GM19397 (cell line): ENCODE results near the gene C6orf118.

Experiments used
- ATAC-seq: cut with Tn5 transposase; IDR thresholded peaks from one replicate; pipeline ENCODE4 v1.9.1; 2021; ENCODE audit warnings: mild to moderate bottlenecking, moderate library complexity; ENCODE audit not compliant: unreplicated experiment

C6orf118 gene

DNA sequence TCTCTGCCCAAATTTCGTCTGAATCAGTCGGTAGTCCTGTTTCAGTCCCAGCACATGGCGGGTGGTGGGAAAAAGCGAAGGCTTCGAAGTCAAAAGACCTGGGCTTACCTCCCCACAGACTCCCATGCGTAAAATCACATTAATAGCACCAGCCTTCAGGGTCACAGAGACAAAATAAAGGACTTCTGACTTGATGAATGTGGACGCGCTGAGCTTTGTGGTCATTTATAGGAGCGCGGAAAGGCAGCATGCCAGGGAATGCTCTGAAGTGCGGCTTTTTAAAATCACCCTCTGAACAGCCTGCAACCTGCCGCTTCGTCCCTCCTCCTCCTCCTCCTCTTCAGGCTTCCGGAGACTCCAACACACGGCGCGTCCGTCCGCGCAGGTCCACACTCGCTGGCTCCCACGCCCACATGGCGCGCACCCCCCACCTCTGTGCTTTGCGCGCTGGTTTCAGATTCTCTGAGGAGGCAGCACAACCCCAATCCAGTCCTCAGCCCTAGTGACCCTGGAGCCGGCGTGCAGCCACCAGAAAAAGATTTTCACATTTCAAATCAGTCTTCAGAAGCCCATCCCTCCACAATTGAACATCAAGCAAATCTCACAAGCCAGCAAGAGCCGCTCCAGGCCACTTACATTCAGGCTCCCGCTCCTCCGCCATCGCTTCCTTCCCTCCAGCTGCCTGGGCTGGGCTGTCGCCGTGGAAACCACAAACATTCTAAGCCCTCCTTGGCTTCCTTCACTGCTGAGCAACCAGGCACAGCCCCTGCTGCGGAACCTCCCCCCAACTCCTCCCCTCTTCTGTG, at the start of gene C6orf118:
Gene C6orf118, minus strand, starts transcription at position 680 of the 806 bp plus-strand sequence. Its CDS starts 19 bp downstream, at position 661.
- no peak for ATAC-seq

DNA sequence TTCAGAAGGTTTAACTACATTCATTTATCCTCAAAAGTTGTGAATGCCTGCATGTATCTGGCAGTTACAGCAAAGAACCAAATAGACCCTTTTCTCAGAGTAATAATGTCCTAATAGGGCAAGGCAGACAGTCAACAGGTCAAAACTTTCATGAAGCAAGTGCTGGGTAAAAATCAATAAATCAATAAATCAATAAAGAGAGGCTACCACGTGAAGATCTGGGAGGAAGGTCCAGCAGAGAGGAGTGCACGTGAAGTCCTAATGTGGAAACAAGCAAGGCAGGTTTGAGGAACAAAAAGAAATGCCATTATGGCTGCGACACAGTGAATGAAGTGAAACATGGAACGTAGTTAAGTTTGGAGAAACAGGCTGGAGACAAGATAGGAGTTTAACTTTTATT, 36.3 kb upstream of the C6orf118 start:
- no peak for ATAC-seq

DNA sequence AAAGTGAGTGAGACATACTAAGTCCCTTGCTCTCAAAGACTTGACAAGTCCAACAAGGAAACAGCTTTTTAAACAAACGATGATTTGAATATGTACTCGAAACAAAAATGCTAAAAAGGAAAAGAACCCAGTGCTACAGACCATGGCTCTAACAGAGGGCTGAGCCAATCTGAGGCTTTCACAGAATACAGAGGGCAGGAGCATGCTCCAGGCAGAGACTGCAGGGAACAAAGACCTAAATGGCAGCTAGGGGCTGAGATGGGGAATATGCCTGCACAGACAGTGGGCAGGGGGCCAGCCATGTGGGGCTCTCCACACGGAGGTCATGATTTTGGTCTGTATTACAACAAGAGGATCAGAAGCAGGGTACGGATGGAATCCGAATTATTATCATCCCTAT, 31.1 kb upstream of the C6orf118 start:
- no peak for ATAC-seq

DNA sequence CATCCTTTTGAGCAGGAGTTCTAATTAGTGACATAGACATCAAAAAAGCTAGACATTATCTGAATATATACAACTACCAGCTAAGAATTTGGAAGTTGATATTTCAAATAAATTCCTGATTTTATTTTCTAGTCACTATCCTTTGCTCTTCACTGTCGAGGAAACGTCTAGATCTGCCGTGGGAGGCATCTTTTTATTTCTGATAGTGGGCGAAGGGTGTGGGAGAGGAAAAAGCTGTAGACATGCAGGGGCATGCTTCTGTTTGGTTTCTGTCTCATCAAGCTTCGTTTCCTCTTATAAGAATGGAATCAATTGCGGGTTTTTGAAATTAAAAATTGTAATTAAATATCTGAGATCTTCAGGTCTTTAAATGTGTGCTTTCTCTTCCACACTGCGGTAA, 16.2 kb upstream of the C6orf118 start:
- no peak for ATAC-seq

DNA sequence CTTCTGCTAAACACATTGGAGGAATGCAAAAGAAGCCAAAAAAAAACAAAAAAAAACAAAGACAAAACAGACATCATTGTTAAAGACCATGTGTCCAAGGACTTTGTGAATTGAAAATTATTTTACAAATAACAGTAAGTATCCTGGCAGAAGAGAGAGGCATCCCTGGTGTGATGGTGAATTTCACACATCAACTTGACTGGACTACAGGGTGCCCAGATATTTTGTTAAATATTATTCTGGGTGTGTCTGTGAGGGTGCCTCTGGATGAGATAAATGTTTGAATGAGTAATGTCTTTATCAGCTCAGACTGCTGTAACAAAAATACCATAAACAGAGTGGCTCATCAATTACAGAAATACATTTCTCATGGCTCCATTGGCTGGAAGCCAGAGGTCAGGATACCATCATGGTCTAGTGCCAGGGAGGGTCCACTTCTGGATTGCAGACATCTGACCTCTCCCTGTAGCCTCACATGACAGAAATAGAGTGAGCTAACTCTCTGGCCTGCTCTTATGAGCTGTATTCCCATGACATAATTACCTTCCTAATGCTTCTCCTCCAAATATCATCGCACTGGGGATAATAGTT, 12.2 kb upstream of the C6orf118 start:
- ATAC-seq, result no peak

DNA sequence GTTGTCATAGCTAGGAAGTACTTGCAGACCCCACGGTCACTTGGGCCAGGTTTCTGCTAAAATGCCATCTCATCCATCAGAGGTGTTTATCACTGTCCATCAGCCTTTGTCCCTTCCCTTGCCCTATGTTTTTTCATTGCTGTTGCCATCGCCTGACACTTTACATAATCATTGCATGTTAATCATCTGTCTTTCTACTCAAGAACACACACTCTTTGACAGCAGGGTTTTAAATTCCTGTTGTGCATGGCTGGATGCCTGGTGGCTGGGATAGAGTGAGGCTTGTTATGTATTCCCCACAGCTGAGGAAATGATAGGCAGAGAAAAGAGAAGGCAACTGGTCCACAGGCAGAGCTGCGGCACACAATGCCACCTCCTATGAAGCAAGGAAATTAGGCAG, 11.7 kb upstream of the C6orf118 start:
- no peak for ATAC-seq

DNA sequence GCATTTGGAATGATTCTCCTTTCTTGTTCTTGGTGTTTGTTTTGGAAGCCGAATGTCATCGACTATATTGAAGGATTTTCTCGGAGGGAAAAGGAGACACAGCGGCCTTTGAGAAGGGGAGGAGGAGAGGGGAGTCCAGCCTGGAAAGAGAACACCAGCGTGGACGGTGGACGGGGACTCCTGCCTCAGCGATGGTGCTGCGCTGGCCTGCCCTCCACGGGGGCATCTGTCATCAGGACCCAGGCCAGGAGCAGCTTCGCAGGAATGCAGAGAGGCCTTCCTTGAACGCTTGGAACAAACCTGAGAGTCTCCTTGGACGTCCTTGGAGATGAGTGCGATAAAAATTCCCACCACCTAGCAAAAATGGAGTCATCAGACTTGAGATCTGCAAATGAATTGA, 8.3 kb upstream of the C6orf118 start:
- ATAC-seq, result no peak

DNA sequence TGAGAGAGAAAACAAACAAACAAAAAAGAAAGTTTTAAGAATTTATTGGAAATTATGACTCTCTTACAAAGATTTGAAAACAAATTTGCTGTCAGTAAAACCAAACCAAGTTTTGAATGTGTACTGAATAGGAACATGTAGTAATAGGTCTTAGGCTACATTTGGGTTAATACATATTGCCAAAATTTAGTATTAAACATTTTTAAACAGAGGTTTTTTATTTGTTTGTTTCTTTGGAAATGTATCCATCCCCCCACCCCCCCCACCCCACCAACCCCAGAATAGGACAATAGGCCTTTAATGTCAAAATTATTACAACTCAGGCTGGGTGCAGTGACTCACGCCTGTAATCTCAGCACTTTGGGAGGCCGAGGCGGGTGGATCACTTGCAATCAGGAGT, 2.5 kb downstream of the C6orf118 start:
- no peak for ATAC-seq

DNA sequence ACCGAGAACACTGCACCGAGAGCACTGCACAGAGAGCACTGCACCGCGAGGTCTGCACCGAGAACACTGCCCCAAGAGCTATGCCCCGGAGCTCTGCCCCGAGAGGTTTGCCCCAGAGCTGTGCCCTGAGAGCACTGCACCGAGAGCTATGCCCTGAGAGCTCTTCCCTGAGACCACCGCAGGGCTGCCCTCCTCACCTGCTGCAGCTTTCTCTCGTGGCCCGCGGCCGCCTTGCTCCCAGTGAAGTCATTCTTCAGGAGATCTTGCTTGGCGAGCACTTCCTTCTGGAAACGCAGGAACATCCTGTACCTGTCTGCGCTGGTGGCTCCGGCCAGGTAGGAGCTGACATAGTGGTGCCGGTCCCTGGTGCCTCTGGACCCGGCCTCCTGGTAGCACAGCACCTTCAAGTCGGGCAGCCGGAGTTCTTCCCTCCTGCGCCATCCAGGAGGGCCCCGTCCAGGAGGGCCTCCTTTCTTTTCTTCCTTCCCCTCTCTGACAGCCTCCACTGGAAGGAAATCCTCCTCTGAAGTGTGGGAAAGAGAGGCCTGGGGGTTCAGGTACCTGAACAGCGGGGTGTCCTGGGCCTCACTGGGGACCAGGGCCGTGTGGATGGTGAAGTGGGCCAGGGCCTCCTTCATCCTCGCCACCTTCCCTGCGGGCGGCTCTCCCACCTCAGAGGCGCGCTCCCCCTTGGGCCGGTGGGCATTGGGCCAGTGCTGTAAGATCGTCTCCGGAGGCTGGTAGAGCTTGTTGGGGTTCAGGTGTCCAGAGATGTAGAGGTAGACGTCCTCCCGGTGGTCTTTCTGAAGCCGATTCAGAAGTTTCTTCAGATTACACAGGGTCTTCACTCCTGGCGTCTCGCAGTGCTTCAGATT, 7.8 kb downstream of the C6orf118 start:
- no peak for ATAC-seq

DNA sequence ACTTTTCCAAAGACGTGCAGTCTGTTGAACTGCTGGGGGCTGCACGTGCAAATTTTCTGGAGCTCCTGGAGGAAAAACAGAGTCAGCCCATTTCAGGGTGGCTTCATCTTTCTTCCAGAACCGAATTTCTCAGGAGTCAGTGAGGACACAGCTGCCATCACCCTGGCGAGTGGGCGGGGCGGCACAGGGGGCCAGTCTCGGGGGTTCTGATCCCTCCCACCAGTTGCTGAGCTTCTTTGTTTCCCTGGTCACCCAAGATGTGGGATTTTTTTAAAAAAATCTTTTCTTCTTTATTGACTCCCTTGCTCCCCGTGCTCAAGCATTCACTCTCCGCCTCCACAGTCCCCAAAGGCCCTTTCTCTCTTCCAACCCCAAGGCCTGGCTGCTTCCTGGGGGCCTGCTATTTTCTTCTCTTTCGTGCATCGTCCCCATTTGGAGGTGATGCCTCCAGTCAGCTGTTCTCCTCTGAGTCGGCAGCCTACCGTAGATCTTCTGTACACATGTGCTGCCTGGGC, 8.9 kb downstream of the C6orf118 start:
- no peak for ATAC-seq

DNA sequence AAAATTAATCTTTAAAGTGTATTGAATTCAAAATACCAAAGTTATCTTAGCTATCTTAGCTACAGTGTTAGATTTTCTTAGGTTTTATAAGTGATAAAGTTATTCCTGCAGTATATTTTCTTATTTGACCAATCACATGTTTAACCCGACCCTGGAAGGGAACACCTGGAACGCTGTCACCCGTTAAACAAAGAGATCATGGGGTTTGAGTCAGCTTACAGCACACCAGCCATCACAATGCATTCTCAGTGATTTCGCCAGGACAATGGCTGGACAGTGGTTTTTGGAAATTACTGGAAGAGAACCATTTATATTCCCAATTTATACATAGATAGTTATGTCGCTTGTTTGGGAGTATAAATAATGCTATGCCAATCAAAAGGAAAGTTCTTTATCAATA, 10.5 kb downstream of the C6orf118 start:
- no peak for ATAC-seq

DNA sequence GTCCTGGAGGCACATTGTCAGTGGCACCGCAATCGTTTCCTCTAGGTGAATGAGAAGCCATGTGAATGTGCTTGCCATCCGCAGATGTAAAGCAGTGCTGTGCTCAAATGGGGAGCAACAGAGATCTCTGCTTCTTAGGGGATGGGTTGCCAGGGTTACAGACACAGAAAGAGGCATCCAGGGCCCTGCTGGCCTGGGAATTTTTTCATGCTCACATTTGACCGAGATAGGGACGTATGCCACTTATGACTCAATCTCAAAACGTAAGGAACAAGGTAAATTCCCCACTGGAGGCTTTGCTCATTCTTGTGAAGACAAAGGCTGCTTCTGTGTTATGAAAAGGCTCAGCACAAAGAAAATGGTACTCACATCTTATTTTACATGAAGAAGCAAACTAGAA, 11.0 kb downstream of the C6orf118 start:
- no peak for ATAC-seq

DNA sequence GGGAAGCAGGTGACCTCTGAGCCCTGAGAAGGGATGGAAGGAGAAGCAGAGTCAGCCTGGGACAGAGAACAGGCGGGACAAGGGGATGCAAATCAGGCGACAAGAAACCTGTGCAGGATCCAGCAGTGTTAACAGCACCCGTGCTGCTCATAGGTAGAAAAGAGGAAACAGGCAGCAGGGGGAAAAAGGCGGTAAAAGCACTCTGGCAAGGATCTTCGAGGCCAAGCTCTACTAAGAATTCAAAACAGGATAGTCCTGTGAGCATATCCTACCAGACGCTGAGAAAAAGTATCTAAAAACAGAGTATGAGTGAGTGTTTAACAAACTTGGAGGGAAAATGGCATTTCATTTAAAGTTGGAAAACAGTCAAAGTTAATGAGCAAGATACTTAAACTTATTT, 16.7 kb downstream of the C6orf118 start:
- ATAC-seq, result no peak

DNA sequence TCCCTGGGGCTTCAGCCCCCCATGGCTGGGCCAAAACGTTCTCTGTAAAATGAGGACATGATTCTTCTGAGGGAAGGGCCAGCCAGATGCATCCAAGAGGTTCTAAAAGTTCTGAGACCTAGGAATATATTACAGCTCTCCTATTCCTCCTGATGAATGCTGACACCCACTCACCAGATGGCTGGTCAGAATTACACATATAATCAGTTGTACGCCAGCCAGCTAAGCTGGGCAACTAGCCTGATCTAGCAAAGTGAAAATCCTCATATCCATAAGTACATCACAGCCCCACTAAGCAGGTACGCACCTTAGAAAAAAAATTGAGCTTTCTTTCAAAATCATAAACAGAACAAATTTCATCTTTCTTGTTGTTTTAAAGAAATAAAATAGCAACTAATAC, 34.8 kb downstream of the C6orf118 start:
- no peak for ATAC-seq

DNA sequence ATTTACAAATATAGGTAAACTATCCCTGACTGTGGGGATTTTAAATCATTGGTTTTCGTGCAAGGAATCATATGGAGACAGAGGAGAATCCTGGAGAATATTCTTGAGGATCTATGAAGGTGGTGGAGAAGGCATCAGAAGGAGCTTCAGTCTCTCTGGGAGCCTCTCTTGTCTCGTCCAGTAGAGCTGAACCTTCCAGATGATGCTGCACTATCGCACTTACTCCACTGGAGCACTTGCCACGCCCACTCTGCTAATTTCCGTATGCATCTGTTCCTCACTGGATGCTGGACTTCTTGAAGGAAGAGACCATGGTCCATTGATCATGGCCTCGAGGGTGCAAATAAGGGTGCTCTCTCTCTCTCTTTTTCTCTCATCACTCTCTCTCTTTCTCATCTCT, 36.8 kb downstream of the C6orf118 start:
- ATAC-seq, result no peak

DNA sequence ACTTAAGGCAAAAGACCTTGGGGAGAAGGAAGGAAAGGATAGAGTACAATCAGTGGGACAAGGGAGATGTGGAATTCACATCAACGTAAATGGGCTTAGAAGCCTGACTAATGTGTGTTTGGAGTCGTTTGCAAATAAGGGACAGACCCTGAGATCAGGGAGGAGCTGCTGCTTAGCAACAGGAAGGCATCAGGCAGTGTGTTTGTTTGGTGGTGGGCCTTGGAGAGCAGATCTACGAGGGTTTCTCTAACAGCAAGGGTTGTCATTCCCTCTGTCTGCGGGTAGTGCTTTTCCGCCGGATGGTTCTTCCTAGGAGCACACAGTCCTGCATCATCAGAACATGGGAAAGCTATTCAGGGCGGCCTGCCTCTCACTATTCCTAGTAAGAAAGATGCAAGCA, 40.4 kb downstream of the C6orf118 start:
- no peak for ATAC-seq

DNA sequence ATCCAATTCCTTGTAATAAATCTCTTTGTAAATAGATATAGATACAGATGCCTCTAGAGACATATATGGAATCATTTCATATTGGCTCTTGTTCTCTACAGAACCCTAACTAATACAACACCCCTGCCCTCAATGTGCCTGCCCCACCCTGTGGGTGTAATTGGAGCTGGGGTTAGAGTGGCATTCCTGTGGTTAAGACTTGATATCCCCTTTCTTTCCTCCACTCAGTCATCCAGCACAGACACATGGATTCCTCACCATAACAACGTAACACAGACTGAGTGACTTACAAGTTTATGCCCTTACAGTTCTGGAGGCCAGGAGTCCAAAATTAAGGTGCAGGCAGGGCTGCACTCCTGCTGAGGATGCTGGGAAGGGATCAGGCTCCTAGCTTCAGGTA, 42.8 kb downstream of the C6orf118 start:
- no peak for ATAC-seq

DNA sequence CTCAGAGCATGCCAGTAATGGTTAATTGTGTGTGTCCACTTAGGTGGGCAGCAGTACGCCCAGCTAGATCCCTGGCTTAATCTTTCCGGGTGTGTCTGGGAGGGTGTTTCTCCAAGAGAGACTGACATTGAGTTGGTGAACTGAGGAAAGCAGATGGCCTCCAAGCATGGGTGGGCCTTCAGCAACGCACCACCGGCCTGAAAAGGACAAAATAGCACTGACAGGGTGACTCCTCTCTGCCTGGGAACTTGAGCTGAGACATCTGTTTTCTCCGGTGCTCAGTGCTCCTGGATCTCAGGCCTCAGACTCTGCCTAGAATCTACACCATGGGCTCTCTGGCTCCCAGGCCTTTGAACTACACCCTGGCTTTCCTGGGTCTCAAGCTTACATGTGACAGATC, 43.2 kb downstream of the C6orf118 start:
- no peak for ATAC-seq

DNA sequence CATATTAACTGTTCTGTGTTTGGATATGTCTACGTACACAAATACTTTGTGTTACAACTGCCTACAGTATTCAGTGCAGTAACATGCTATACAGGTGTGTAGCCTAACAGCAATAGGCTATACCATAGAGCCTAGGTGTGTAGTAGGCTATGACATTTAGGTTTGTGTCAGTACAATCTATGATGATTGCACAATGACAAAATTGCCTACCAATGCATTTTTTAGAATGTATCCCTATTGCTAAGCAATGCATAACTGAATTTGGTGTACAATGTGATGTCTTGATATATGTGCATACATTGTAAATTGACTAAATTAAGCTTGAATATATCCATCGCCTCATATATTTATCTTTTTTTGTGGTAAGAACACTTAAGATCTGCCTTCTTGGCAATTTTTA, 48.9 kb downstream of the C6orf118 start:
- ATAC-seq, result no peak

DNA sequence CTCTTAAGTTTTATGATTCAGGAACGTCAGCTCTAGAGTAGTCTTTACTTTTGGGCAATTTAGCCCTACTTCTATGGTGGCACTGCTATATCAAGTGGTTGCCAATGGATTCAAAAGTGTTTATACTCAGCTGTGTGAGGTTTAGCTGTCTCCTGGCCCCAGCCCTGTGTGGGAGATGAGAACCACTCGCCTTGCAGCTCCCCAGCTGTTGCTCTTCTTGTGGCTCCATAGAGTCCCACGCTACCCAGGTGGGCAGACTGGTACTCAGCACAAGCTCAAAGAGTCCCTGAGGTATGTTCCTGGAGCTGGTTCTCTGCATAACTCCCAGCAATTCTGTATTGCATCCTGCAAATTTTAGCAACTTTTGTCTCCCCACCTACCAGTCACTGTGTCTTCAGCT, 59.6 kb downstream of the C6orf118 start:
- no peak for ATAC-seq

DNA sequence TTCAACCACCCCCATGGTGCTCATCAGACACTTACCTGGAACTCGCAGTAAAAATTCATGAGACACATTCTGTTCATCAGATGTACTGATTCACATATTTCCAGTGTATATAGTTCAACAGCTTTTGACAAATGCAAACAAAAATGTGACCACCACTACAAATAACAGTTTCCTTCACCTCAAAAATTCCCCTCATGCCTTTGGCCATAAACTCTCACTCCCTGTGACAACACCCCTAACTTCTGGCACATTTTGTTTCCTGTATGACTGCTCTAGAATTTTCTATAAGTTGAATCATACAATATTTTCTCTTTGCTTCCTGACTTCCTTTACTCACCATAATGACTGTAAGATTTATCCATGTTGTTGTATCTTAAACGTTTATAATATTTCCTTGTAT, 63.7 kb downstream of the C6orf118 start:
- ATAC-seq, result no peak

DNA sequence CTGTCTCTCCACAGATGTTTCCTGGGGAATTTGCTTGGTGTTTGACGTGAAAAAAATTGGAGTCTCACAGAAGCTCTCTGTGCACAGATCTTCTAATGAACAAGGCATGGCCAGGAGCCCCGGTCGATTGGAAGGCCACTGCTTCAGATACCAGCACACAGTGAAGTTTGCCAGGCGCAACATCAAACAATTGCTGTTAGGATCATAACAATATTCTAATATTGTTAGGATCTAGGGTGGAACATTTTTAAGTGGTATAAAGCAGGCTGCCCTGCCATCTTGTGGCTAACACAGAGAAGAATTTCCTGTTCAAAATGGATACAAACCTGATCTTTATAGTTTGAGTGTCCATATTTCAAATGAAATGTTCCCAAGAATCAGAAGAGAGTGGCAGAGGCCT, 64.1 kb downstream of the C6orf118 start:
- ATAC-seq, result no peak
